Measurements from ENCODE around the gene TAC3. TPM values are rescaled to one million over a fixed set of nuclear protein-coding genes. Genes with fewer than 3 reads are reported as not detected.
A peak's percentile ranks its signal among the peaks of the same experiment; 100 is the strongest.

Gene TAC3
- total and polyA plus RNA-seq, 2 donors from 2014 or later, result not detected

DNA sequence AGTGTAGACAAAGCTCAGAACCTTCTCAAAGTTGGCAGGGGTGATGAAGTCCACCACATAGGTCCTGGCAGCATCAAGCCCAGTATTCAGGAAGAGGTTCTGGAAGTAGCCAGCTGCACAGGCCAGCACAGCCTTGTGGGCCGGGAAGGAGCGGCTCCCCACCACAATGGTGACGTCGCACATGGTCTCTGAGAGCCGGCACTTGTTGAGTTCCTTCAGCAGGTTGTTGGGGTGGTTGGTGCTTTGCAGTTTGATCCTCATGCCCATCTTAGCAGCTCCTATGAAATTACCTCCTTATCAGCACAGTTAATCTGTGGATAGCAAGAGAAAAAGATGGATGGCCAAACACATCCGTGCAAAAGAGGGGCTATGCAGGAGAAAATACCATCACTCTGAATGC is 11.7 kb downstream of the TAC3 start:
- H3K27me3 ChIP-seq (ENCODE audit: control insufficient read depth, insufficient read depth, low read length), result no peaks in the 10 kb centered on the region
- TF ChIP-seq, protein P1, sequence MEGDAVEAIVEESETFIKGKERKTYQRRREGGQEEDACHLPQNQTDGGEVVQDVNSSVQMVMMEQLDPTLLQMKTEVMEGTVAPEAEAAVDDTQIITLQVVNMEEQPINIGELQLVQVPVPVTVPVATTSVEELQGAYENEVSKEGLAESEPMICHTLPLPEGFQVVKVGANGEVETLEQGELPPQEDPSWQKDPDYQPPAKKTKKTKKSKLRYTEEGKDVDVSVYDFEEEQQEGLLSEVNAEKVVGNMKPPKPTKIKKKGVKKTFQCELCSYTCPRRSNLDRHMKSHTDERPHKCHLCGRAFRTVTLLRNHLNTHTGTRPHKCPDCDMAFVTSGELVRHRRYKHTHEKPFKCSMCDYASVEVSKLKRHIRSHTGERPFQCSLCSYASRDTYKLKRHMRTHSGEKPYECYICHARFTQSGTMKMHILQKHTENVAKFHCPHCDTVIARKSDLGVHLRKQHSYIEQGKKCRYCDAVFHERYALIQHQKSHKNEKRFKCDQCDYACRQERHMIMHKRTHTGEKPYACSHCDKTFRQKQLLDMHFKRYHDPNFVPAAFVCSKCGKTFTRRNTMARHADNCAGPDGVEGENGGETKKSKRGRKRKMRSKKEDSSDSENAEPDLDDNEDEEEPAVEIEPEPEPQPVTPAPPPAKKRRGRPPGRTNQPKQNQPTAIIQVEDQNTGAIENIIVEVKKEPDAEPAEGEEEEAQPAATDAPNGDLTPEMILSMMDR (IDR thresholded peaks at IDR 0.05; ENCODE audit: borderline replicate concordance, extremely low read depth, insufficient read depth), result no peak
- peaks cover 2 to 31% (median 14%) of the 10 kb centered on the region in 3 donors for H3K36me3 ChIP-seq (ENCODE audit: control insufficient read depth in 2 of 3, insufficient read depth in 3 of 3, low read length in 3 of 3)
- peaks cover 0 to 15% (median 8%) of the 10 kb centered on the region in 3 donors for H3K4me1 ChIP-seq (ENCODE audit: control insufficient read depth in 2 of 3, insufficient read depth in 2 of 3, low read depth in 1 of 3, low read length in 3 of 3)
- FAIRE-seq (no peak), DNase-seq (no peak)
- no peak overlapping the region for H3K27ac ChIP-seq (ENCODE audit: low read depth in 2 of 2, low read length in 2 of 2)
- intact Hi-C loops (cut with DNase I), result no loop called here
- no peaks in the 10 kb centered on the region for H3K9me3 ChIP-seq (ENCODE audit: control insufficient read depth in 2 of 3, insufficient read depth in 1 of 3, low read length in 3 of 3)
- no peak overlapping the region for H3K4me3 ChIP-seq (ENCODE audit: low read length in 3 of 3)
- no peak overlapping the region for H3K9ac ChIP-seq (ENCODE audit: low read length in 3 of 3)

DNA sequence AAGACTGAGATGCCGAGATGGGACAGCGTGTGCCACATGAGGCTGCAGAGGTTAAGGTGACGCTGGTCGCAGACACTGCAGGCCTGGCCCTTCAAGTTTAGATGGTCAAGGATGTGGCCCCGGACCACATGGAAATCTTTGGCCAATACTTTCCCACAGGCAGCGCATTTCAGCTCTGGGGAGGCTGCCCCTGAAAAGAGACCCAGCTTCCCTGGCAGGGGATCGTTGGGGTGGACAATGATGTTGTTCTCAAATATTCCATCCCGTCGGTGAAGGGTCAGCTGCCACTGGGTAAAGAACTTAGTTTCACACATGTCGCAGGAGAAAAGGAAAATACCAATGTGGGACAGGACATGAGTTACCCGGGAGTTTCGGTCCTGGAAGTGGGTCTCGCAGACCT is 12.9 kb downstream of the TAC3 start:
- no peak for DNase-seq
- FAIRE-seq, result no peak
- Histone ChIP-seq H3K9me3 (ENCODE audit: control insufficient read depth in 2 of 3, insufficient read depth in 1 of 3, low read length in 3 of 3) (no peaks in the 10 kb centered on the region), H3K4me1 (ENCODE audit: control insufficient read depth in 2 of 3, insufficient read depth in 2 of 3, low read depth in 1 of 3, low read length in 3 of 3) (peaks cover 0 to 15% (median 5%) of the 10 kb centered on the region in 3 donors), H3K27me3 (ENCODE audit: control insufficient read depth, insufficient read depth, low read length) (no peaks in the 10 kb centered on the region), H3K36me3 (ENCODE audit: control insufficient read depth in 2 of 3, insufficient read depth in 3 of 3, low read length in 3 of 3) (peaks cover 2 to 31% (median 14%) of the 10 kb centered on the region in 3 donors), H3K27ac (ENCODE audit: low read depth in 2 of 2, low read length in 2 of 2) (no peak overlapping the region), H3K4me3 (ENCODE audit: low read length in 3 of 3) (no peak overlapping the region), H3K9ac (ENCODE audit: low read length in 3 of 3) (no peak overlapping the region)
- intact Hi-C loops (cut with DNase I), result no loop called here
- TF ChIP-seq, protein P1 (IDR thresholded peaks at IDR 0.05; ENCODE audit: borderline replicate concordance, extremely low read depth, insufficient read depth), result no peak

DNA sequence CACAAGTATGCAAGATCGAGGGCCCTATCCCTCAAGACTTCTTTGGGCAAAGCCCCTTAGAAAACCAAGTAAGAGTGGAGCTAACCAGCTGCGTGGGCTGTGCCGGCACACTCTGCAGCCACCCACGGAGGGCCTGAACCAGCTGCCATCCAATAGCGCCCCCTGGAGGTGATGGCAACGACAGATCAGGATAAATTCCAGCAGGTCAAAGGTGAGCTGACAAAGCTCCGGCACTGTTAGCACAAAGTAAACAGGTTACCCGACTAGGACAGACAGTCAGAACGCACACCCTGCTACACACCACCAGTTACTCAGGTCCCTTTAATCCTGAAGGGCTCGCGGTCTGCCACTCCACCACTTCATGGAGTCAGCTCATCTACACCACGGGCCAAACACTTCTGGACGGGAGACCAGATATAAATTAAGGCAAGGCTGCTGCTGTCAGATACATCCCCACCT is 14.9 kb downstream of the TAC3 start:
- TF ChIP-seq, protein P1 (IDR thresholded peaks at IDR 0.05; ENCODE audit: borderline replicate concordance, extremely low read depth, insufficient read depth), result peak; percentile 76
- peaks cover 0 to 13% (median 11%) of the 10 kb centered on the region in 3 donors for H3K4me1 ChIP-seq (ENCODE audit: control insufficient read depth in 2 of 3, insufficient read depth in 2 of 3, low read depth in 1 of 3, low read length in 3 of 3)
- FAIRE-seq, result no peak
- H3K27ac ChIP-seq (ENCODE audit: low read depth in 2 of 2, low read length in 2 of 2), result no peak overlapping the region
- no peak overlapping the region for H3K4me3 ChIP-seq (ENCODE audit: low read length in 3 of 3)
- H3K9me3 ChIP-seq (ENCODE audit: control insufficient read depth in 2 of 3, insufficient read depth in 1 of 3, low read length in 3 of 3), result no peaks in the 10 kb centered on the region
- peak in 4 of 5 donors; percentile 64 to 74 (median 70) for DNase-seq
- H3K27me3 ChIP-seq (ENCODE audit: control insufficient read depth, insufficient read depth, low read length), result no peaks in the 10 kb centered on the region
- H3K36me3 ChIP-seq (ENCODE audit: control insufficient read depth in 2 of 3, insufficient read depth in 3 of 3, low read length in 3 of 3), result peaks cover 2 to 31% (median 17%) of the 10 kb centered on the region in 3 donors
- H3K9ac ChIP-seq (ENCODE audit: low read length in 3 of 3), result no peak overlapping the region
- intact Hi-C loops (cut with DNase I), result no loop called here

DNA sequence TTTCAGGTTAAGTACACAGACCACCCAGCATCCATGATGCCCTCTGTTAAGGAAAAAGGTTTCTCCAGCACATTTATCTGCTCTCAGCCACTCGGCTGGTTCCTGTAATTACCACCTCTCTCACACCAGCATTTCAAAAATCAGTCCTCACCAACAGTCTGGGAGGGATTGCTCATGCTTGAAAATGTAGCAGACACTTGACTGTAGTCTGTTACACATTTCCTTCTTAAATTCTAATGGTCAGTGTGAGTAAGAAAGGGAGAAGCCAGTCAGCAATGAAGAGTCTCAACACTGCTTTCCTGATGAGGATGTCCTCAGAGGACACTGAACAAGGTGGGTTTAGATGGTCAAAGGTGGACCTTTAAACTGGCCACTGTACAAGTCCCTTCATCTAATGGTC is 15.9 kb downstream of the TAC3 start:
- TF ChIP-seq, protein P1 (IDR thresholded peaks at IDR 0.05; ENCODE audit: borderline replicate concordance, extremely low read depth, insufficient read depth), result no peak
- Histone ChIP-seq H3K9ac (ENCODE audit: low read length in 3 of 3) (no peak overlapping the region), H3K4me3 (ENCODE audit: low read length in 3 of 3) (no peak overlapping the region), H3K36me3 (ENCODE audit: control insufficient read depth in 2 of 3, insufficient read depth in 3 of 3, low read length in 3 of 3) (peaks cover 2 to 31% (median 17%) of the 10 kb centered on the region in 3 donors), H3K27ac (ENCODE audit: low read depth in 2 of 2, low read length in 2 of 2) (no peak overlapping the region), H3K9me3 (ENCODE audit: control insufficient read depth in 2 of 3, insufficient read depth in 1 of 3, low read length in 3 of 3) (no peaks in the 10 kb centered on the region), H3K4me1 (ENCODE audit: control insufficient read depth in 2 of 3, insufficient read depth in 2 of 3, low read depth in 1 of 3, low read length in 3 of 3) (peaks cover 0 to 13% (median 8%) of the 10 kb centered on the region in 3 donors), H3K27me3 (ENCODE audit: control insufficient read depth, insufficient read depth, low read length) (no peaks in the 10 kb centered on the region)
- FAIRE-seq (no peak), DNase-seq (no peak)
- intact Hi-C loops (cut with DNase I), result no loop called here

Data from kidney (tissue), 14 donors.